ENCODE results near the gene HOXA11.

- TF ChIP-seq BACH2 (CRISPR knock-in tag; IDR thresholded peaks at IDR 0.05; ENCODE audit: borderline replicate concordance) (no peak), CSRNP3 (CRISPR knock-in tag; IDR thresholded peaks at IDR 0.05) (no peak), ZNF8 (CRISPR knock-in tag; IDR thresholded peaks at IDR 0.05) (no peak), ESRRG (CRISPR knock-in tag; IDR thresholded peaks at IDR 0.05) (no peak), RARB (CRISPR knock-in tag; IDR thresholded peaks at IDR 0.05) (no peak), ARNTL (CRISPR knock-in tag; IDR thresholded peaks at IDR 0.05; ENCODE audit: borderline replicate concordance, low read depth) (no peak)
Observed at GRCh38 chr7:27152816-27153442, 32.1 kb downstream of the HOXA11 start.

Measured in SK-N-SH treated with all-trans-retinoic acid at 6 μM for 48 hours (cell line).